HG03139 (cell line): Measurements from ENCODE around the gene CIRBP.

Source experiments
- ATAC-seq: cut with Tn5 transposase; IDR thresholded peaks from one replicate; pipeline ENCODE4 v1.9.1; 2021; ENCODE audit not compliant: unreplicated experiment

CIRBP gene

DNA sequence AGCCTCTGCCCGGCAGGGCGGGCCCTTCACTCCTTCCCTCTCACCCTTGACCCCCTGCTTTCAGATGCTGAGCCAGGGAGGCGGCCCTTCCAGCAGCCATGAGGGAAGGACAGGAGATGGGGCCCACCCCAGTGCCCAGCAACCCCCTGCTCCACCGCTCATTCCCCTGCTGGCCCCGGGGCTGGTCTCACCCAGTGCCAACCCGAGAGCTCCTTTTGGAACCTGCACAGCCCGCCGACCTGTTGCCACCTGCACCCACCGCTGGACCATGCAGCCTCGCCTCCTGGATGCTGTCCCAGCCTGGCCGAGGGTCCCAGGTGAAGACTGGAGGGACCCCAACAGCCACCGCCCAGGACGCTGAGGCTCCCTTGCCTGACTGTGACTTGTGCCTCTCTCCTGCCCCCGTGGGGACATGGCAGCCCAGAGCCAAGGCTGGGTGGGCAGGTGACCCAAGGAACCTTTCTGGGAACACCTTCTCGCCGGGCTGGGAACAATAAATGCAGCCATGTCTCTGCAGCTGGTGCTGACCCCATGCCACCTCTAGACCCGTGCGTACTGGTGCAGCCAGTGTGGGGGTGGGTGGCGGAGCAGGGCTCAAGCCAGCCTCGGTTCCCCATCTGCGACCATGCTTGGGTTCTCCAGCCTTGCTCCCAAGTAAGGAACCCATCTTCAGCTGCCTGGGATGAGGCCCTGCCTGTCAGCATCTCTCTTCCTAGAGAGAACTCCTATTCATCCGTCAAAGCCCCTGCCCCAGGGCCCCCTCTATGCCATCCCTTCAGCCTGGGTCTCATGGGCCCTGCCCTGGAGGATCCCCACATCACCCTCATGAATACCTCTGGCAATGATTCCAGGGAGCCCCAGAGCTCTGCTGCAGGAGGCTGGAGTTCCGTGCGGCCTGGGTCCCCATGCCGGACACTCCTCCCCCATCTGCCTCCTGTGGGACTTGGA, 9.9 kb downstream of the CIRBP start:
- no peak for ATAC-seq

DNA sequence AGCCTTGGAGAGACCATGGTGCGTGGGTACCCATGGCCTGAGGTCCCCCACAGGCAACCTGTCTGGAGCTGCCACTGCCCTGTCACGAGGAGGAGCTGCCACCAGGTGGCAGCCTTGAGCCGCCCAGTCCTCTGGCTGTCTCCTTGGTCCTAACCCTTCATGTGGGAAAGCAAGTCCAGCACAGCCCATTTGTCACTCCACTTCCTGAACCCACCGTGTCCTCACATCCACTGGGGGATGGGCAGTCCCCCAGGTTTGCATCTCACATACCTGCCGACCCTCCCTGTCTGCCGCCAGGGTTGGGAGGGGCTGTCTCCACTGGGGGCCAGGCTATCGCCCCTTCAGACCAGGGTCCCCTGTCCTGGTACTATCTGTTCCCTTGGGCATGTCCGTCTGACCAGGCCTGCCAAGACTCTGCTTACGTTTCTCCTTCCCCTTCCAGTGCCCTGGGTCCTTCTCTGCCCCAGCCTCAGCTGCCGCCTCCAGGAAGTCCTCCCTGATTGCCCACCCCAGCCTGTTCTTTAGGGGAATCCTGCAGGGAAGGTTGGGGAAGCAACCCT, 10.7 kb downstream of the CIRBP start:
- no peak for ATAC-seq

DNA sequence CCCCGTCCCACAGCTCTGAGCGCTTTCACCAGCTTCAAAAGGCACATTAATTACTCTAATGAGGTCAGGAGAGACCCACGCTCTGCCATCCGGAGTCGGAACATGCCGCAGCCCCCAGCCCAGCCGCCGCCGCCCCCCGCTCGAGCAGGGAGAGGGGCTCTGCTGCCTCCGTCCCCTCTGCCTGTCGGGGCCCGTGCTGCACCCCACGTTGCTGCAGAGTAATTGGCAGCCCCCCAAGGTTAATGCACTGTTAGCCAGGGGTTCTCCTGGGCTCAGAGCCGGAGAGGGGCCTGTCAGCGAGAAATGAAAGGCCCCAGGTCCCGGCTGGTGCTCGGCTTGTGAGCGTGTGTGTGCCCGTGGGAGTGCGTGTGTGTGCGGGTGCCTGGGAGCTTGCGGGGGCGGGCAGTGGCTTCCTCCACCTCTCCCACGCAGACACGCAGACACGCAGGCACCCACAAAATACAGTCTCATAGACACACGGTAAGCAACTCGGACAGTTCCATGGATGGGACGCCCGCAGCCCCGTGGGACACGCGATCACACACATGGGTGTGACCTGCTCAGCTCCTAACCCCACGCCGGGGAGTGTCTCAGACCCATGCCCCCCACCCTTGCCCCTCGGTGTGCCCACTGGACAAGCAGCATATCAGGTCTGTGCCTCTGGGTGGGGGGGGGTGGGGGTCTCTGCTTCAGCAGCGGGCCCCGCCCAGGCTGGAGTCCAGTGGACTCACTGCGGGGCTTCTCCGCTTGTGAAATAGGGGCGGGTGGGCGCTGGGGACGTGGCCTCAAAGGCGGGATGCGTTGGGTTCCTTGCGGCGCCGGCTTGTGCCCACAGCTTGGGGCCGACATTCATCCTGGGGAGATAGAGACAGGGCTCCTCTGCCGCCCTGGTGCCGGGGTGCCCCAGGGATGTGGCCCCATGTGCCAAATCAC, 11.8 kb downstream of the CIRBP start:
- no peak for ATAC-seq

DNA sequence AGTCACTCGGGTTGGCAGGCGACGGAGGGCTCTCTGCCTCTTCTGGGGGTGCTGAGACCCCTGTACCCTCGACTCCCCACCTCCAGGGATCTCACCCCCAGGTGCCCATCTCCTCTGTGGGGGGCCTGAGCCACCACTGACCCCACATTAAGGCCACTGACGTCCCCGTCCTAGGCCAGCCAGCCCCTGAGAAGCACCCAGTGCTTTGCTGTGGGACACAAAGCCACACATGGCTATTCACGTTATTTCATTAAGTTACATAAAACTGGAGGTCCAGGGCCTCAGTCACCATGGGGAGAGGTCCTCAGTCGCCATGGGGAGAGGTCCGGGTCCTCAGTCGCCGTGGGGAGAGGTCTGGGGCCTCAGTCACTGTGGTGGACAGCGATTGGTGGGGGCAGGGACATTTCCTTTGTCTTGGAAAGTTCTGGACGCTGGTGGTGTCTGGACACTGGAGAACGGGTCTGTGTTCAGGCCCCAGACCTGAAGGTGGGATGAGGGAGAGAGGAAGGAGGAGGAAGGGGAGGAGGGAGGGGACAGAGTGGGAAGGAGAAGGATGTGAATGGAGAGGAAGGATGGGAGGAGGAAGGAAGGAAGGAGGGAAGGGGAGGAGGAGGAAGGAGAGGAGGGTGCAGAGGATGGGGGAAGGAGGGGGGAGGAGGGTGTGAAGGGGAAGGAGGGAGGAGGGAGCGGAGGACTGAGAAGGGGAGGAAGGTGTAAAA, 12.6 kb downstream of the CIRBP start:
- no peak for ATAC-seq

DNA sequence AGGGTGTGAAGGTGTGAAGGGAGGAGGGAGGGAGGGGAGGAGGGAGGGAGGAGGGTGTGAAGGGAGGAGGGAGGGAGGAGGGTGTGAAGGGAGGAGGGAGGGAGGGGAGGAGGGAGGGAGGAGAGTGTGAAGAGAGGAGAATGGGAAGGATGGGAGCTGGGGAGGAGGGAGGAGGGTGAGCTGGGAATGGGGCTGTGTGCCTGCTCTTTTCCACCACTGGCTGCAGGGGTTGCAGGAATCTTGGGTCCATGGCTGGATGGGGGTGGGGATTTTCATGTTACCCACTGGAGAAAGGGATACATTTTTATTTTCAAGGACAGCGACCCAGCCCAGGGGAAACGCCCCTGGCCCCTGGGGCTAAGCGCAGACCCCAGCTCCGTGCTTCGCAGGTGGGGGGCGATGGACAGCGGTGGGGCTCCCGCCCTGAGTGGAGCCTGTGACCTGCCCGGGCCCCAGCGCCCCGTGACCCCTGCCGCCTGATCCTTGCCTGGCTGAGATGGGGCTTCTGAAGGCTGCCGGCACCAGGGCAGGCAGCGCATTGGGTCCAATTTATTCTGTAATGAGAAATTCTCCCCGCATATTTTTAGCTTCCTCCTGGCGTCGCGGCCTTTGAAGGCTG, 13.6 kb downstream of the CIRBP start:
- no peak for ATAC-seq

GRCh38 chr19:1283207-1283916, 14.2 kb downstream of the CIRBP start:
- no peak for ATAC-seq

- no peak for ATAC-seq
Measured at GRCh38 chr19:1283917-1284292, 14.8 kb downstream of the CIRBP start.

DNA sequence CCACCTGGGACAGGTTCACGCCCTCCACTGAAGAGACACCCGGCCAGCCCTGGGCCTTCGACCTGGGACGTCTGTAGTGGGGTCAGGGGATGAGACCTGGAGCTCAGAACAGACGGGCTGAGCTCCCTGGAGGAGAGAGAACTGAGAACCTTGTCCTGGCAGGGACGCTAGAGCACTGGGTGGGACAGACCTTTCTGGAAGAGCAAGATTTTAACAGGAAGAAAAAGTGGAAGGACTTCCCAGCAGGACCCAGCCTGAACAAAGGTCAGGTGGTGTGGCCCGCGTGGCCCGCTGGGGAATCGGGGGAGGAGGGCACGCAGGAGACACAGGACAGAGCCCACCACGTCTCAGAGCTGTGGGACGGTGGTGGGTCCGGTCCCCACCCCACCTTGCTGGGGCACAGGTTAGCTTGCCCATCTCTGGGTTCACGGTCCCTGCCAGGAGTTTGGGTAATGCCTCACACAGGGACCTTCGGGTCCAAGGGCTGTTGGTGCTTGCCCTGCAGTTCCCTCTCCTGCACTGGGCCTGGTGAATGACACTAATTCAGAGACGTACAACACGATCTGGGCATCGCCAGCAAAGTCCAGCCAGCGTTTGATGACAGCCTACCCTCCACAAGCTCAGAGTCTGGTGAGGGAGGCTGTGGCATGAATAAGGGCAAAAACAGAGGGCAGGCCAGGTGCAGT, 15.3 kb downstream of the CIRBP start:
- no peak for ATAC-seq

- ATAC-seq = no peak
Measured at GRCh38 chr19:1284979-1285736, 16.0 kb downstream of the CIRBP start.

DNA sequence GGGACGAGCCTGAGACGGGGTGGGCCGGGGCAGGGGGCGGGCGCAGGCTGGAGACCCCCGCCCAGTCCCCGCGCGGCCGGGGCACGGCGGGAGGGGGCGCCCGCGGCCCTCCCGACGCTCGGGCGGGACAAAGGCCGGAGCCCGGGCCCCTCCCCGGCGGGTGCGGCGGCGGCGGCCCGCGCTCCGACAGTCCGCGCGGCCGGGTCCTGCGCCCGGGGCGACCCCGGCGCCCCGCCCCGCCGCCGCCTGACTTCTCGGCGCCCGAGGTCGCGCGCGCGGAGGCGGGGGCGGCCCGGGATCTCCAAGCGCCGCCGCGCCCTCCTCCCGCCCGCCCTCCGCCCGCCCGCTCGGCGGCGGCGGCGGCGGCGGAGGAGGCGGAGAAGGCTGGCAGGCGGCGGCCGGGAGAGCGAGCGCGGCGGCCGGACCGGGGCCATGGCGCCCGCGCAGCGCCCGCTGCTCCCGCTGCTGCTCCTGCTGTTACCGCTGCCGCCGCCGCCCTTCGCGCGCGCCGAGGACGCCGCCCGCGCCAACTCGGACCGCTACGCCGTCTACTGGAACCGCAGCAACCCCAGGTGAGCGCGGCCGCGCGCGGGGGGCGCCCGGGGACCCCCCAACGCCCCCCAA, 16.7 kb downstream of the CIRBP start, which contains the start of gene EFNA2:
EFNA2 (plus strand) TSS at position 137 of the 624 bp plus-strand sequence; CDS start at position 433, 296 bp downstream.
- no peak for ATAC-seq

DNA sequence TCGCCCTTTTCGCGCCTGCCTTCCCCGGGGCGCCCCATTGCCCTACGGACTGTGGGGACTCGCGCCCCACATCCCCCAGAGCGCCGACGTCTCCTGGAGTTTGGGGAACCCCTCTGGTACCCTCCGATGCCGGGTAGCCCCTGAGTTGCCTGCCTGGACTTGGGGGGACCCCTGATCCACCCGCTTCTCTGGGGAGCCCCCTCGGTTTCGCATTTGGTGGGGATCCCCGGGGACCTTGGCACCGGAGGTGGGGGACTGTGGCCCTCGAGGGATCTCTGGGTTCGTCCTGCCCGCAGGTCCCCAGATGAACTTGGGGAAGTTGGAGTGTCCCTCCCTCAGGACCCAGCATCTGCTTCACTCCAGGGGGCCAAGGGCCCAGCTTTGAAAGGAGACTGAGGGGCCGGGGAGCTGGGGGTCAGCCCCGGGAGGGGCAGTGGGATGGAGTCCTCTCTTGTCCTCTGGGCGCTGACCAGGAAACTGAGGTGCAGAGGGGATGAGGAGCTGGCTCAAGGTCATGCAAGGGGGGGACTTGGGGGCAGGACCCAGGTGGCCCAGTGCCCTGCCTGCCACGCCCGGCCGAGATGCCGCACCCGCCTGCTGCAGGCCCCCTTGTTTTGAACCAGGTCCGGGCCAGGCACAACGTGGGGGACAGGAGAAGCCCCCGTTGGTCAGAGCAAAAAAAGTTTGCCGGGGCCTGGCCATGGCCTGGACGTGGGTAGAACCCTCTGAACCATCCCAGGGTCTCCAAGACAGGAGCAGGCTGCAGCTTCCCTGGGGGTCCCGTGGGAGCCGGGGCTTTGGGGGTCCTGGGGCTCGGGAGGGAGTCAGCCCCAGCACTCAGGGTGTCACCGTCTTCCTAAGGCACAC, 17.6 kb downstream of the CIRBP start:
- no peak for ATAC-seq

- ATAC-seq = no peak
Measured at GRCh38 chr19:1287354-1288225, 18.5 kb downstream of the CIRBP start.

- no peak for ATAC-seq
Measured at GRCh38 chr19:1288226-1288612, 19.1 kb downstream of the CIRBP start.

- no peak for ATAC-seq
Measured at GRCh38 chr19:1288833-1289685, 19.9 kb downstream of the CIRBP start.

GRCh38 chr19:1289686-1290025, 20.5 kb downstream of the CIRBP start:
- no peak for ATAC-seq
